Left ventricle myocardium superior (tissue), 1 donor: ENCODE results near the gene MAPK8IP2. TPM values are rescaled to one million over a fixed set of nuclear protein-coding genes. Genes with fewer than 3 reads are reported as not detected.
"Not testable (repeated sequence)": the region's sequence is repeated elsewhere in the genome, so short reads cannot be mapped to it uniquely, and the experiment has no call there.

Source experiments
- ATAC-seq: fragments of 200-7000 bp; cut with Tn5 transposase; one replicate; pipeline ENCODE4 v1.9.1; 2020; ENCODE audit warnings: mild to moderate bottlenecking, moderate library complexity
- DNase-seq: peaks from one replicate; pipeline ENCODE4 v3.0.0-alpha.2; 2020
- intact Hi-C: fragments of 100-400 bp; cut with micrococcal nuclease; formaldehyde crosslinking; loops from one replicate; pipeline ENCODE4 v1.11.0; 2022
- total RNA-seq: library from RNA; stranded (reverse); fragmentation: NEBNext Ultra II Directional; extraction: Animal tissue kit (Norgen Biotek cat#: 25700); gene quantifications from one replicate; pipeline ENCODE4 v1.2.1, GENCODE V29; 2021
- donor health status: DM: no; HTN: yes; CAD: no; lungs with severe emphysema.

MAPK8IP2 gene
- total RNA-seq, 1 donor from 2014 or later: 0.57 TPM

DNA sequence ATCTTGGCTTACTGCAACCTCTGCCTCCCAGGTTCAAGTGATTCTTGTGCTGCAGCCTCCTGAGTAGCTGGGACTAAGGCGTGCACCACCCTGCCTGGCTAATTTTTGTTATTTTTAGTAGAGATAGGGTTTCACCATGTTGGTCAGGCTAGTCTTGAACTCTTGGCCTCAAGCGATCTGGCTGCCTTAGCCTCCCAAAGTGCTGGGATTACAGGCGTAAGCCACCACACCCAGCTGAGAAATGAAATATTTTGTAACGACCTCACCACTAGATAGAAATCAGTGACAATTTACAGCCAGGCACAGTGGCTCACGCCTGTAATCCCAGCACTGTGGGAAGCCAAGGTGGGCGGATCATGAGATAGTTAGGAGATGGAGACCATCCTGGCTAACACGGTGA is 59.1 kb downstream of the MAPK8IP2 start:
- DNase-seq, intact Hi-C loops, ATAC-seq: not testable (repeated sequence)

DNA sequence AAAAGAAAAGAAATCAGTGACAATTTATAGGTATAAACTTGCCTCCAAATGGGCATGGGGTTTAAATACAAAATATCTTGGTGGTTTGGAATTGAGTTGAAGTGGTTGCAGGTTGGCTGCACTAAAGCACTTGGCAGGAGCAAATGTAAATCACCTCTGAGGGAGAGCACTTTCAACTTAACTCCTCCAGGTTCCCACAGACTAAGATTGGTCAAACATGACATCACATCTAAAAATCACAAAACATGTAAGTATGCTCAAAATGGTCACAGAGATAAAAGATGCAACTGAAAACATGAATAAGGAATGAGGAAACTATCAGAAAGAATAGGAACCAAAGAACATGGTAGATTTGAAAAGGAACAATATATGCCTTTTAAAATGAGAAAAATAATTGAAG is 59.7 kb downstream of the MAPK8IP2 start:
- intact Hi-C loops: no loop called here
- no peak for DNase-seq
- no peak for ATAC-seq

Other genes starting within 250 kb of the MAPK8IP2 start
- gene SBF1, start 125.8 kb upstream of the MAPK8IP2 start, total RNA-seq: 55.5 TPM
- gene ADM2, start 119.2 kb upstream of the MAPK8IP2 start, total RNA-seq: not detected
- gene MIOX, start 113.9 kb upstream of the MAPK8IP2 start, total RNA-seq: not detected
- 27.6 TPM for gene LMF2, start 93.1 kb upstream of the MAPK8IP2 start, total RNA-seq
- 30.6 TPM for gene NCAPH2, start 92.6 kb upstream of the MAPK8IP2 start, total RNA-seq
- gene SCO2, start 75.2 kb upstream of the MAPK8IP2 start, total RNA-seq: 1.3 TPM
- 12.7 TPM for gene TYMP, start 70.8 kb upstream of the MAPK8IP2 start, total RNA-seq
- not detected for gene KLHDC7B, start 54.9 kb upstream of the MAPK8IP2 start, total RNA-seq
- not detected for gene SYCE3, start 37.9 kb upstream of the MAPK8IP2 start, total RNA-seq
- 458 TPM for gene CPT1B, start 22.4 kb upstream of the MAPK8IP2 start, total RNA-seq
- 42.7 TPM for gene CHKB, start 17.9 kb upstream of the MAPK8IP2 start, total RNA-seq
- 22.2 TPM for gene ARSA, start 27.4 kb downstream of the MAPK8IP2 start, total RNA-seq
- gene SHANK3, start 72.0 kb downstream of the MAPK8IP2 start, total RNA-seq: 22.9 TPM
- not detected for gene ACR, start 137.4 kb downstream of the MAPK8IP2 start, total RNA-seq
- gene RABL2B, start 182.8 kb downstream of the MAPK8IP2 start, total RNA-seq: 6.7 TPM